H9 (cell line): Measurements from ENCODE around the gene TSHB. TPM values are rescaled to one million over a fixed set of nuclear protein-coding genes. Genes with fewer than 3 reads are reported as not detected.

Source experiments
- DNase-seq: peaks from one replicate; pipeline ENCODE4 v3.0.0-alpha.2; 2017
- H2AFZ ChIP-seq: one replicate; pipeline ENCODE4 v1.6.1; 2013; ENCODE audit warnings: mild to moderate bottlenecking, low read length, control low read depth, moderate library complexity
- H2AK5ac ChIP-seq: 2 replicates; pipeline ENCODE4 v1.6.1; 2013; ENCODE audit warnings: low read length, control low read depth, mixed read lengths; ENCODE audit not compliant: insufficient read length
- H2BK120ac ChIP-seq: one replicate; pipeline ENCODE4 v1.6.1; 2013; ENCODE audit warnings: low read depth, mild to moderate bottlenecking, low read length, control low read depth, inconsistent platforms; ENCODE audit not compliant: poor library complexity, severe bottlenecking
- H2BK12ac ChIP-seq: 2 replicates; pipeline ENCODE4 v1.6.1; 2013; ENCODE audit warnings: low read length, control low read depth, mixed read lengths, low read depth; ENCODE audit not compliant: insufficient read length
- H2BK15ac ChIP-seq: 2 replicates; pipeline ENCODE4 v1.6.1; 2013; ENCODE audit warnings: low read depth, low read length, control low read depth
- H2BK20ac ChIP-seq: one replicate; pipeline ENCODE4 v1.6.1; 2013; ENCODE audit warnings: low read depth, mild to moderate bottlenecking, low read length, control low read depth, inconsistent platforms; ENCODE audit not compliant: poor library complexity, severe bottlenecking
- H2BK5ac ChIP-seq: 2 replicates; pipeline ENCODE4 v1.6.1; 2013; ENCODE audit warnings: low read length, control low read depth, mixed read lengths; ENCODE audit not compliant: insufficient read length
- H3K14ac ChIP-seq: 2 replicates; pipeline ENCODE4 v1.6.1; 2013; ENCODE audit warnings: low read length, control low read depth; ENCODE audit not compliant: insufficient read depth
- H3K18ac ChIP-seq: 2 replicates; pipeline ENCODE4 v1.6.1; 2013; ENCODE audit warnings: low read depth, mild to moderate bottlenecking, mixed read lengths, low read length, control low read depth; ENCODE audit not compliant: insufficient read length
- H3K23ac ChIP-seq: 2 replicates; pipeline ENCODE4 v1.6.1; 2013; ENCODE audit warnings: low read length, control low read depth, mixed read lengths, low read depth; ENCODE audit not compliant: insufficient read length
- H3K23me2 ChIP-seq: 2 replicates; pipeline ENCODE4 v1.6.1; 2013; ENCODE audit warnings: low read depth, mild to moderate bottlenecking, mixed read lengths, low read length, control low read depth; ENCODE audit not compliant: insufficient read length, poor library complexity, severe bottlenecking
- H3K27ac ChIP-seq: 2 replicates; pipeline ENCODE4 v1.5.1; 2013; ENCODE audit warnings: low read length, control low read depth, mixed read lengths, low read depth; ENCODE audit not compliant: insufficient read length
- H3K27me3 ChIP-seq: 2 replicates; pipeline ENCODE4 v1.6.1; 2013; ENCODE audit warnings: low read length, control low read depth, inconsistent platforms; ENCODE audit not compliant: insufficient read depth
- H3K4ac ChIP-seq: 2 replicates; pipeline ENCODE4 v1.6.1; 2013; ENCODE audit warnings: low read depth, mild to moderate bottlenecking, control low read depth, inconsistent platforms, low read length, moderate library complexity
- H3K4me1 ChIP-seq: 2 replicates; pipeline ENCODE4 v1.6.1; 2013; ENCODE audit warnings: low read length, control low read depth, inconsistent platforms; ENCODE audit not compliant: insufficient read depth
- H3K4me2 ChIP-seq: 2 replicates; pipeline ENCODE4 v1.6.1; 2013; ENCODE audit warnings: low read length, control low read depth, mixed read lengths; ENCODE audit not compliant: insufficient read length, insufficient read depth
- H3K56ac ChIP-seq: 2 replicates; pipeline ENCODE4 v1.6.1; 2013; ENCODE audit warnings: low read depth, mild to moderate bottlenecking, mixed read lengths, low read length, control low read depth; ENCODE audit not compliant: insufficient read length
- H3K79me1 ChIP-seq: 2 replicates; pipeline ENCODE4 v1.6.1; 2013; ENCODE audit warnings: low read depth, mild to moderate bottlenecking, moderate library complexity, low read length, control low read depth, inconsistent platforms; ENCODE audit not compliant: insufficient read depth, poor library complexity, severe bottlenecking
- H3K79me2 ChIP-seq: 2 replicates; pipeline ENCODE4 v1.6.1; 2013; ENCODE audit warnings: low read length, control low read depth, inconsistent platforms; ENCODE audit not compliant: insufficient read depth
- H3K9ac ChIP-seq: 2 replicates; pipeline ENCODE4 v1.6.1; 2013; ENCODE audit warnings: low read length, control low read depth, mixed read lengths; ENCODE audit not compliant: insufficient read length; ENCODE audit errors: extremely low read depth
- H3K9me3 ChIP-seq: one replicate; pipeline ENCODE4 v1.6.1; 2013; ENCODE audit warnings: low read depth, low read length, inconsistent platforms; ENCODE audit not compliant: control insufficient read depth
- H3T11ph ChIP-seq: one replicate; pipeline ENCODE4 v1.6.1; 2013; ENCODE audit warnings: mild to moderate bottlenecking, low read length, control low read depth, inconsistent platforms
- H4K20me1 ChIP-seq: one replicate; pipeline ENCODE4 v1.6.1; 2013; ENCODE audit not compliant: control insufficient read depth, insufficient read length, insufficient read depth
- H4K5ac ChIP-seq: 2 replicates; pipeline ENCODE4 v1.6.1; 2013; ENCODE audit warnings: low read depth, mild to moderate bottlenecking, mixed read lengths, low read length, control low read depth; ENCODE audit not compliant: insufficient read length
- H4K8ac ChIP-seq: replicated peaks from 2 replicates; pipeline ENCODE4 v1.6.1; 2013; ENCODE audit warnings: low read length, control low read depth, mixed read lengths, low read depth; ENCODE audit not compliant: insufficient read length
- H4K91ac ChIP-seq: 2 replicates; pipeline ENCODE4 v1.6.1; 2013; ENCODE audit warnings: low read depth, mild to moderate bottlenecking, moderate library complexity, mixed read lengths, low read length, control low read depth; ENCODE audit not compliant: insufficient read length
- H3K27ac Mint-ChIP-seq, 3 experiments: 2 replicates in 2 of 3; 3 replicates in 1 of 3; pipeline ENCODE4 v1.8.0; 2020 to 2021; ENCODE audit warnings: mixed read lengths in 3 of 3, mild to moderate bottlenecking in 1 of 3, moderate library complexity in 1 of 3
- H3K27me3 Mint-ChIP-seq: 2 replicates; pipeline ENCODE4 v1.8.0; 2021; ENCODE audit warnings: low read depth, mild to moderate bottlenecking, moderate library complexity, mixed read lengths
- H3K36me3 Mint-ChIP-seq, 3 experiments: 2 replicates in 2 of 3; 3 replicates in 1 of 3; pipeline ENCODE4 v1.8.0; 2020 to 2021; ENCODE audit warnings: low read depth in 3 of 3, mixed read lengths in 3 of 3; ENCODE audit not compliant: insufficient read depth in 1 of 3
- H3K4me1 Mint-ChIP-seq, 2 experiments: 2 replicates each; pipeline ENCODE4 v1.8.0; 2020; ENCODE audit warnings: mixed read lengths in 2 of 2
- H3K4me3 Mint-ChIP-seq, 2 experiments: 2 replicates in 1 of 2; 3 replicates in 1 of 2; pipeline ENCODE4 v1.8.0; 2020 to 2021; ENCODE audit warnings: mild to moderate bottlenecking in 2 of 2, mixed read lengths in 2 of 2, moderate library complexity in 1 of 2
- H3K9me3 Mint-ChIP-seq, 2 experiments: 2 replicates in 1 of 2; 3 replicates in 1 of 2; pipeline ENCODE4 v1.8.0; 2020; ENCODE audit warnings: mild to moderate bottlenecking in 2 of 2, mixed read lengths in 2 of 2, moderate library complexity in 1 of 2
- CTCF ChIP-seq: fragments of 200-600 bp; sonication (generic); conservative IDR thresholded peaks from 3 replicates; pipeline ENCODE4 v1.8.0; 2021; ENCODE audit warnings: antibody characterized with exemption, mild to moderate bottlenecking
- WGBS: extraction: QIAGEN DNeasy Blood & Tissue Kit; methylation state at CpG from one replicate; pipeline ENCODE4 v1.1.7; 2013; ENCODE audit warnings: missing lambda C conversion rate, low lambda C conversion rate, mixed read lengths; ENCODE audit not compliant: insufficient read length; ENCODE audit errors: extremely low coverage; 5-methylcytosine and 5-hydroxymethylcytosine counted together
- total RNA-seq: library from RNA; stranded (reverse); gene quantifications from 2 replicates; pipeline ENCODE4 v1.2.1, GENCODE V29; 2021

The TSHB gene
- total RNA-seq, 1 experiment from 2014 or later, result not detected

GRCh38 chr1:115063228-115063901, 33.7 kb downstream of the TSHB start:
- no peak overlapping the region for H3K27ac Mint-ChIP-seq
- no peak overlapping the region for H3K4me3 Mint-ChIP-seq
- Histone ChIP-seq H3K4ac (no peak overlapping the region), H3K79me1 (no peaks in the 10 kb centered on the region), H3K4me1 (no peaks in the 10 kb centered on the region), H4K8ac (no peak overlapping the region), H3K23ac (no peak overlapping the region), H4K20me1 (no peaks in the 10 kb centered on the region), H2BK20ac (no peak overlapping the region), H2BK120ac (no peak overlapping the region), H3K23me2 (no peaks in the 10 kb centered on the region), H3T11ph (no peak overlapping the region), H3K14ac (no peak overlapping the region), H3K27me3 (no peaks in the 10 kb centered on the region), H2BK5ac (no peak overlapping the region), H2AFZ (no peak overlapping the region), H3K27ac (no peak overlapping the region), H3K4me2 (no peak overlapping the region), H4K91ac (no peak overlapping the region), H3K9me3 (no peaks in the 10 kb centered on the region), H3K79me2 (no peaks in the 10 kb centered on the region), H2AK5ac (no peak overlapping the region), H4K5ac (no peak overlapping the region), H3K18ac (no peak overlapping the region), H2BK15ac (no peak overlapping the region), H2BK12ac (no peak overlapping the region), H3K56ac (no peak overlapping the region), H3K9ac (no peak overlapping the region)
- H3K27me3 Mint-ChIP-seq, result no peaks in the 10 kb centered on the region
- no peaks in the 10 kb centered on the region; a peak in 1 of 7 replicates for H3K36me3 Mint-ChIP-seq
- no peaks in the 10 kb centered on the region for H3K9me3 Mint-ChIP-seq
- H3K4me1 Mint-ChIP-seq, result peaks cover 0 to 2% of the 10 kb centered on the region in 2 experiments; a peak in 1 of 4 replicates
- TF ChIP-seq CTCF, result no peak
- no peak for DNase-seq
- whole genome bisulfite sequencing, result no CpG with 5 or more reads among the region's 7 CpGs
